Islet of Langerhans (tissue), 1 donor: ENCODE results near the gene RNF208.

Source experiments
- FAIRE-seq: peaks from one replicate; lab custom pipeline; 2011; peaks lifted over from hg19 to GRCh38; lab: Jason Lieb, UNC

RNF208 gene

DNA sequence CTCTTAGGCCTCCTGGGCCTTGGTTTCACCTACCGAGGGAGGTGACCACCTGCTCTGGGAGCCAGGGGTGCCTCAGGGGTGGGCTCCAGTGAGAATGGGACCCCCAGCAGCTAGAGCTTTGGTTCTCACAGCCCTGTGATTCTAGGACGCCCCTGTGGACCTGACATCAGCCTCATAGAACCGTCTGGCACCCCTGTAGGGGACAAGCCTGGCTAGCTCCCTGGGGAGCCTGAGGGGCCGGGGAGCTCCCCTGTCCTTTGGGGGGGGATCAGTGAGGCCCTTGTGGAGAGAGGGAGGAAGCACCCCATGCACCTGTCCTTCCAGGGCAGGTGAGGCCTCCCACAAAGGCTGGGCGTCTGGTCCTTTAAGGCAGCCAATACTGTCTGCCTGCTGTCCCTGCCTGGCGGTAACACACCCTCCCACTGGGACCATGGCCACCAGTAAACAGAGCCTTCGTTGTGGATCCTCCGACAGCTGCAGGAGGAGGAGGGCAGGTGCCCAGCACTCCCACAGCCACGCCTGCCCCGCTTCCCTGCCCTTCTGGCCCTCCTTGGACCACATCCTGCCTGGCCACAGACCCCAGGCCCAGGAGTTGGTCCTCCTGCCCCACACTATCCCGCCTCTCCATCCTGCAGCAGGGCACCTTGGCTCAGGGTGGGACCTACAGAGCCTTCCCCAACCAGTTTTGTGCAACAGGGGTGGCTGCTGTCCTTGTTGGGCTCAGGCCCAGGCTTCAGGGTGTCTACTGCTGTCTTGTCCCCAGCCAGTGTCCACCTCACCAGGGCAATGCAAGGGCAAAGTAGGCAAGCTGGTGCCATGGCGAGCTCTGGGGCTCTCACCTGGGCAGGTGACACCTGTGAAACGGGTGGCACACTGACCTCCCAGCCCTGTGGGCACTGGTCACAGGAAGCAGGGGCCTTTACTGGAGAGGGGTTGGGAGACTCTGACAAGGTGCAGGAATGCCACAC is 16.0 kb upstream of the RNF208 start:
- FAIRE-seq = no peak

DNA sequence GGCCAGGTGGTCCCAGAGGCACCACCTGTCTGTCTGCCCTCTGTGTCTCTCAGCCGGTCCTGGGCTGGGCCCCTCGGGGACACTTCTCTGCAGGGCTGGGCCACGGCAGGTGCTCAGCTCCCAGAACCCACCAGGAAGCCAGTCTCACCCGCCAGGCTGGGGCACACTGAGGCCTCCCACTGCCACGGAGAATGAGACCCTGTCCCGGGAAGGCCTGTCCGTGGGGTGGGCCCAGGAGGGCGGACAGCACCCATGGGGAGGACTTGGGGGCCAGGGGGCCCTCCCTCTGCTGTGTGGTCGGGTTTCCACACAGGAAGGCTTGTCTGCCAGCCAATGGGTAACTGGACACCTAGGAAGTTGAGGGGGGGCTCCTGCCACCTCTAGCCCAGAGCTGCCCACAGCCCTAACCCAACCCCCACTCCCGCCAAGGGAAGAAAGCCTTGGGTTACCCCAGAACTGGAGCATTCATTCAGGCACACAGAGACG is 14.9 kb upstream of the RNF208 start:
- FAIRE-seq = no peak

DNA sequence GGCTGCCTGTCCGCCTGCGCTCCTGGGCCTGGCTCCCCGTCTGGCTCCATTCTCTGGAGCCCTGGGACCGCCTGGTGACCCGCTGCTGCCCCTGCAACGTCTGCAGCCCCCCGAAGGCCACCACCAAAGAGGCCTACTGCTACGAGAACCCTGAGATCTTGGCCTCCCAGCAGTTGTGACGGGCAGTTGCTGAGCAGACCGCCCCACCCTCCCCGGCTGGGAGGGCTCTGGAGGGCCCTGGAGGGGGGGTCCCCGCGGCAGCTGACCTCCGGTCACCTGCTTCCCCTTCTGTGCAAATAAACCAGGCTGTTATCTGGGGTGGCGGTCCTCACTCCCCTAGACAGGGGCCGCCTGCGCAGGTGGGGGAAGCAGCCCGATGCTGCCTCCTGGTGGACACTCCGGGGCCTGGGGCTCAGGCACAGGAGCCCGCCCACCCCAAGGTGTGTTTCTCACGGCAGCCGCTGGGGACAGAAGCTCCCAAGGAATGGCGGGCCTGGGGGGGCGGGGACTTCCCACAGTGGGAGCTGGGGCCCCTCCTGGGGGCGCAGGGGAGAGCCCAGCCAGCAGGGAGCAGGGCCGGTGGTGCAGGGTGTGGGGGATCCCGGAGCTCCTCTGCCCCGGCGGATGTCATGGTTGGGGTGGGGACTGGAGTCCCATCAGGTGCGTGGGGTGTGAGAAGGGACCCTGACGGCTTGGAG is 14.3 kb upstream of the RNF208 start:
- no peak for FAIRE-seq

DNA sequence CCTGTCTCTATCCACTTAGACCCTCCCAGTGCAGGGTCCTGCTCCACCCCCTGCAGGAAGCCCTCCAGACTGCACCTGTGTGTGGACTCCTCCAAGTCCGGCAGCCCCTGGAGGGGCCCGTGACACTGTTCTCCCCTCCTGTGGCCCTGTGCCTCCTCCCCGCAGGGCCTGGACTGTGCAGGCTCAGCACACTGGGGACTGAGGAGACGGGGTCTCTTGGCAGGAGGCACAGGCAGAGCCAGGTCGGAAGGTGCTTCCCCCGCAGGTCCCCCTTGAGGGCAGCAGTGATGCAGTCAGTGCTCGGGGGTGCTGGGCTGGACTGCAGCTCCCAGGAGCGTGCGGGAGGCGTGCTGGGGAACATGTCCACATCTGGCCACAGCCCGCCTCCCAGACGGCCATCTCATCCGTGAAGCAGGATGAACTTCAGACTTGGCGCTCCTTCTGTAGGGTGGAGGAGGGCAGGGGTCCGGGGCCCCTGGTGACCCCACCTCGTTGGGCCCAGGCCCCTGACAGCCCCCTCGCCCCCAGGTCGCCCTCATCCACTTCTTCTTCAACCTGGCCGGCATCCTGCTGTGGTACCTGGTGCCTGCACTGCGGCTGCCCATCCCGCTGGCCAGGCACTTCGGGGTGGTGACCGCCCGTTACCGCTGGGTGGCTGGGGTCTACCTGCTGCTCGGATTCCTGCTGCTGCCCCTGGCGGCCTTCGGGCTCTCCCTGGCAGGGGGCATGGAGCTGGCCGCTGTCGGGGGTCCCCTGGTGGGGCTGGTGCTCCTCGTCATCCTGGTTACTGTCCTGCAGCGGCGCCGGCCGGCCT is 13.6 kb upstream of the RNF208 start:
- no peak for FAIRE-seq

DNA sequence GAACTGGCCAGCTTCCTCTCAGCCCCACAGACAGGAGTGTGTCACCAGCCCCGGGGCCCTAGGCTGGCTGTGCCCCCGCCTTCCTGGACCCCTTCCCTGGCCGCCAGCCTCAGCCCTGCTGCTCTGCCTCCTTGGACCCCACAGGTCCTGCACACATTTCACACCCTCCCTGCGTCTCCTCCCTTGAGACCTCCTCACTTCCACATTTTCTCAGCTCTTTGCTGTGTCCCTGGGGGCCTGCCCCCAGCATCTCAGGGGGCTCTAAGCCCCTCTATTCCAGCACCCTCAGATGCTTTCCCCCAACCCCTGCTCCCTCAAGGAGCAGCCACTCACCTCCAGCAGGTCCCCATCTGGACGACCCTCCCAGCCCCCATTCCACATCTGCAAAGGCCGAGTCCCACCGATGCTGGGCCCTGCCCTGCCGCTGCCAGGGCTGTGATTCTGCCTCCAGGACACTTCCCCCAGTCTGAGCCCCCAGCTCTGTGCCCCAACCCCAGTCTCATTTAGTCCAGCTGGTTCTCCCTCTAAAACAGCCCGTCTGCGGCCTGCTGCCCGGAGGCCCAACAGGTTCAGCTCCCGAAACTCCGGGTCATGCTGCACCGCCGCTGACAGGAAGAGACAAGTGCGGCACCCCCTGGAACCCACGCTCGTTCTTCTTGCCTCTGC is 12.9 kb upstream of the RNF208 start:
- FAIRE-seq = no peak

DNA sequence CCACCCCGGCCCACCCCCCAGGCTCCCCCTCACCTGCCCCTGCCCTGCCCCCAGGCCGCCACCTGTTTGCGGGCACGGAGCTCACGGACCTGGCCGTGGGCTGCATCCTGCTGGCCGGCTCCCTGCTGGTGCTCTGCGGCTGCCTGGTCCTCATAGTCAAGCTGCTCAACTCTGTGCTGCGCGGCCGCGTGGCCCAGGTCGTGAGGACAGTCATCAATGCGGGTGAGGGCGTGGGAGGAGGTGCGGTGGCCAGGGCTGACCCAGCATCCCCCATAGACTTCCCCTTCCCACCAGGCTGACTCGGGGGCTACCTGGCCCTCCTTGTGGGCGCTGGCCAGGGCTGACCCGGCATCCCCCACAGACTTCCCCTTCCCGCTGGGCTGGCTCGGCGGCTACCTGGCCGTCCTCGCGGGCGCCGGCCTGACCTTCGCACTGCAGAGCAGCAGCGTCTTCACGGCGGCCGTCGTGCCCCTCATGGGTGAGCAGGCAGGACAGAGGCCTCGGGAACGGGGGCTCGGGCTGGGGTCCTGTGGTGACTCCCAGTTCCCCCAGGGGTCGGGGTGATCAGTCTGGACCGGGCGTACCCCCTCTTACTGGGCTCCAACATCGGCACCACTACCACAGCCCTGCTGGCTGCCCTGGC is 12.1 kb upstream of the RNF208 start:
- FAIRE-seq = no peak

DNA sequence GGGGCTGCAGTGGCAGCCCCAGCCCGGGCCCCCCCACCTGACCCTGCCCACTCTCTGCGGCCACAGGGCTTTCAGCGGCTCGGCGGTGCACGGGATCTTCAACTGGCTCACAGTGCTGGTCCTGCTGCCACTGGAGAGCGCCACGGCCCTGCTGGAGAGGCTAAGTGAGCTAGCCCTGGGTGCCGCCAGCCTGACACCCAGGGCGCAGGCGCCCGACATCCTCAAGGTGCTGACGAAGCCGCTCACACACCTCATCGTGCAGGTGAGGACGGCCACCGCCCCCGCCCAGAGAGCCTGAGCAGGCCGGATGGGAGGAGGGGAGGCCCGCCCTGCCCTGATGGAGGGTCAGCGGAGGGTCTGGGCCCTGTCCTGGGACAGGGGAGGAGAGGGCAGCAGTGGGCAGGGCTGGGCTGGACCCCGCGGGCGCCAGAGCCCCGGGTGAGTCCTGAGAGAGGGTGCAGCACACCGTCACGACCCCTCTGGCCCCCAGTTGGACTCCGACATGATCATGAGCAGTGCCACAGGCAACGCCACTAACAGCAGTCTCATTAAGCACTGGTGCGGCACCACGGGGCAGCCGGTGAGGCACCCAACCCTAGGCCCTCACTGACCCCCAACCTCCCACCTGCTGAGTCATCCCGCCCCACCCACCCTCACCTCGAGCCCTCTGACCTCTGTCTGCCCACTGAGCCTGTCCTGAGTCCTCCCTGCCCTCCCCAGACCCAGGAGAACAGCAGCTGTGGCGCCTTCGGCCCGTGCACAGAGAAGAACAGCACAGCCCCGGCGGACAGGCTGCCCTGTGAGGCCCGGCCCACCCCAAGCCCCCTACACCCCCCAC is 11.3 kb upstream of the RNF208 start:
- no peak for FAIRE-seq

DNA sequence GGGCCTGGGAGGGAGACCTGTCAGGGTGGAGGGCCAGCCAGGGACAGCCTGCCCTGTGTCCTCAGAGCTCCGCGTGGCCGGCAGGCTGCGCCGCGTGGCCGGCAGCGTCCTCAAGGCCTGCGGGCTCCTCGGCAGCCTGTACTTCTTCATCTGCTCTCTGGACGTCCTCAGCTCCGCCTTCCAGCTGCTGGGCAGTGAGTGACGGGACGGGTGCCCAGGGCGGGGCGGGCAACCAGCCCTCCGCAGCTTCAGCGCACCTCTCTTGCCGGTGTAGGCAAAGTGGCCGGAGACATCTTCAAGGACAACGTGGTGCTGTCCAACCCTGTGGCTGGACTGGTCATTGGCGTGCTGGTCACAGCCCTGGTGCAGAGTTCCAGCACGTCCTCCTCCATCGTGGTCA is 10.5 kb upstream of the RNF208 start:
- FAIRE-seq = no peak

DNA sequence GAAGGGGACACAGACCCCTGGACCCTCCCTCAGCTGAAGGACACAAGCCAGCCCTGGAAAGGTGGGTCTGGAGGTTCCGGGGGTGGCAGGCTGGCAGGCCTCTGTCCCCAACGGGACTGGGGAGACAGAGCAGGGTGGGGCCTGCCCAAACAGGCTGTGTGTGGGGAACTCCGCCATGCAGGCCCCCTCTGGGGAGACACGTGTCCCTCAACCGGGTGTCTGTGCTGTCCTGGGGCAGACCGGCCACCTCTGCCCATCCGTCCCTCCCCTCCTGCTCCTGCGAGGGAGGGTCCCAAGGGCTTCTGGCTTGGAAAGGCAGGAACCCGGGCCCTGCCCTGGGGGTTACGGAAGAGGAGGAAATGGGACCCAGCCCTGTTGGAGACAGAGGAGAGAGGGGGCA is 10.1 kb upstream of the RNF208 start:
- no peak for FAIRE-seq

DNA sequence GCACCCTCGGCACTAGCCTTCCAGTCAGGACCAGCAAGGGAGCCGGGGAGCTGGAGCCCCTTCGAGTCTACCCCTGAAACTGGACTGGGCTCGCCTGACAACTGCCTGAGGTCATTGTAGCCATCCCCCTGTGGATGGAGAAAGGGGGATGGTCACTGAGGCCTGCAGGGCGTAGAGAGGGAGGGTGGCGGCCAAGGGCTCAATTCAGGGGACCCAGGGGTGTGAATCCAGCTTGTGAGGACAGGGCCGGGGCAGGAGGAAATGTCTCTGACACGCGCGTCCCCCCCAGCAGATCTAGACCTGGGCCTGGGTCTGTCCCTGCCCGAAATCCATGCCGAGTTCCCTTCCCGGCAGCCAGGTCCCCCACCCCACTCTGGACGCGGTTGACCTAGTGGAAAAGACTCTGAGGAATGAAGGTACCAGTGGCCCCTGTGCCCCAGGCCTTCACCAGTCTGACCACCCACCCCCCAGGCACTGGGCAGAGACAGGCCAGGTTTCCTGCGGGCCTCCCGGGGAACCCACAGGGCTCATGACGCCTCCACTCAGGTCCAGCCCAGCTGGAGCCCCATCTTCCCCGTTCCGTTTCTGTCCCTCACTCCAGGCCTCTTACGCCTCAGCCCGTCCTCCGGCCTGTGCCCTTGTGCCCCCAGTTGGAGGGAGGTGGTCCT is 9.5 kb upstream of the RNF208 start:
- no peak for FAIRE-seq

DNA sequence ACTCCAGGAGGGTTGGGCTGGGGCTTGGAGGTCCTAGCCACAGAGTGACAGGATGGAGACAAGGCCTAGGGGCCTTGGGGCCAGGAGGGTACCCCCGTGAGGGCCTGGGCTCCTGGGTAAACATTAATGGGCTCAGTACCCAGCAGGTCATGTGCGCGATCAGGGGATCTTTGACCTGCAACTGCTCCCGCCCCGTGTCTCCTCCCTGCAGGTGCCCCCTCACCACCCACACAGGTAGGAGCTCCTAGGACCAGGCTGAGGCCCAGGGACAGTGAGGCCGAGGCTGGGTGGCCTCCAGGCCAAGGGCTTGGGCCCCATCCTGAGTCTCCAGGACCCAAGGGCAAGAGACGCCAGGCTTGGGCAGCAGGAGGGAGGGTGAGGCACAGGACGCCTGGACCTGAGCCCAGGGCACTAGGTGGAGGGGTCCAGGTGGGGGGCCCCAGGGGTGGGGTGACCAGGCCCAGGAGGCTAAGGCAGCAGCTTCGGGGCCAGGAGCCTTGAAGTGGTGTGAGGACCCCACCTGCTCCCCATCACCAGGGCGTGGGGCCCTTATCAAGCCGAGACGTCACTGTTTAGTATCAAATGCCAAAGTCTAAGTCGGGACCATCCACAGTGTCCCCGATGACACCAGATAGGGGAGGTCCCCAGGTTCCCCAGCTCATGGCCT is 8.8 kb upstream of the RNF208 start, which contains the start of gene SLC34A3:
SLC34A3 (plus strand) TSS at position 197 of the 667 bp plus-strand sequence. CDS start 802 bp downstream, outside the sequence.
- FAIRE-seq = no peak

DNA sequence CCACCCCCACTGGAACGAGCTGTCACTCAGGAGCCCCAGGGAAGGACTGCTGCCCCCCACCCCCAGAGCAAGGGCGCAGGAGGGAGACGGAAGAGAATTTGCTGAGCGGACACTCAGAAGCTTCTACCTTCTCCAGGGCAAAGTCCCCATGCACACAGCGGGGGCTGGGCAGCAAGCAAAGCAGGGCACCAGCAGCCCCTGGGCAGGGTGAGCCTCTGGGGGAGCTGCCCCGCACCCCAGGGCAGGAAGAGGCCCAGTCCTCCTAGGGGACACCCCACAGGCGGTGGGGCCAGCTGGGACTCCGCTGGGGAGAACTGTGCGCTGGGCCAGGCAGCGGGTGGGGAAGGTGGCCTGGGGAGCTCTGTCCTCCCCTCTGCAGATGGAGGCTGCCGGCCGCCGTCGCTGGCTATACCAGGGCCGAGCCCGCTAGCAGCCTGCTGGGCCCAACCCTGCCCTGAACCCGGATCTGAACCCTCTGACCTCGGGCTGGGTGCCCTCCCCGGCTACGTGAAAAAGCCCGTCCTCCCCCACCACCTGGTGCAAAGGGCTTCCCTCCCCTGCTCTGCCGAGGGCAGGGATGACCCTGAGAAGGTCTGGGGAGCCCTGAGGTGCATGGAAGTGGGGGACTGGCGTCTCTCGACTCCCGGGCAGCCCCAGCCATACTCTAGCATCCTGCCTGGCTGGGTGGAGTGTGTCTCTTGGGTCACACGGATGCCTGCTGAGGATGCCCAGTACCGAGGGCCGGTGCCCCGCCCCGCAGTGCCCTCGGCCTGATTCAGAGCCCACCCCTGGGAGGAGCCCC is 8.1 kb upstream of the RNF208 start:
- no peak for FAIRE-seq

DNA sequence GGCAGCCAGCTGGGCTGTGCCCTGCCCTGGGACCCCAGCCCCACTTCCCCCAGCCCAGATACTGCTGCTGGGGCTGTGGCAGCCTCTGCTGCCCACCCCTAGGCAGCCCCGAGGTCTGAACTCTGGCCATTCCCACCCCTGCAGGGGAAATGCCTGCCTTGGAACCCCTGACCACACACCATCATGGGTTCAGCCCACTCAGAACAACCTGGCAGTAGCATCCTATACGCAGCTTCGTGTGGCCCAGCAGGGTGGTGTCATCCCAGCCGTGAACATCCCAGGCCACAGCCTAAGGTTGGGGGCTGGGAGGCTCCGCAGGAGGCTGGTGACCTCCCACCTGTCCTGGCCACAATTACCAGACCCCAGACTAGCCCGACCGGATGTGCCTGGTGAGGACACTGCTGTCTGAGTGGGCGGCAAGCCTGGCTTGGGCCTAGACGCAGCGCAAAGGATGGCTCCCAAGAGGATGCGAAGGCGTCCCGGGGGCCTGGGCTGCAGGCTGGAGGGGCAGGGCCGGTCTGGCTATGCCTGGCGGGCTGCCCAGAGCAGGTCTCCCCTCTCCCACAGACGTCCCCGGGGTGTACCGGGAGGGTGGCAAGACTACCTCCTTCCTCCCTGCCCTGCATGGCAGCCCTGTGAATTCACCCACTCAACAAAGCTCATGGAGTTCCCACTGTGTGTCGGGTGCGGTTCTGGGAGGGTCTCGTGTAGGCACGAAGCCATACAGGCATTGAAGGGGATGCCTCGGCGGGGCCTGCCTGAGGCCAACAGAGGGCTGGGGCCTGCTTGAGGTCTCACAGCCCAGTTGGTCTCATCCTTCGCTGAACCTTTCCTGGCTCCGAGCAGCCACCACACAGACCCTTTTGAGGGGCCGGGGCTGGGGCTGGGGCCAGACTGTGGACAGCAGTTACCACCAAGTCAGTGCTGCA is 7.2 kb upstream of the RNF208 start:
- no peak for FAIRE-seq

DNA sequence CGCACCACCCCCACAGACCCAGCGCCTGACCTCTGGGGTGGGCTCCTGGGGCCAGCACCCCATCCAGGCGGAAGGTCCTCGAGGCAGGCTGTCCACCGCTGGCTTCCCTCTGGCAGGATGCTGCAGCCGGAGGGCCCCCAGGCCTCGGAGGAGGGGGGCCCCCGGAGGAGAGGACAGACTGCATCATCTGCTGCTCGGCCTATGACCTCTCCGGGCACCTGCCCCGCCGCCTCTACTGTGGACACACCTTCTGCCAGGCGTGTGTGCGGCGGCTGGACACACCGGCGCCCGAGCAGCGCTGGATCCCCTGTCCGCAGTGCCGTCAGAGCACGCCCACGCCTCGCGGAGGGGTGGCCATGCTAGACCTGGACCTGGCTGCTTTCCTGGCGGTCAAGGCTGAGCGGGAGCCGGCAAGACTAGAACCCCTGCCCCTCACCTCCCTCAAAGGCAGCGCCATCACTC is 6.5 kb upstream of the RNF208 start:
- no peak for FAIRE-seq

DNA sequence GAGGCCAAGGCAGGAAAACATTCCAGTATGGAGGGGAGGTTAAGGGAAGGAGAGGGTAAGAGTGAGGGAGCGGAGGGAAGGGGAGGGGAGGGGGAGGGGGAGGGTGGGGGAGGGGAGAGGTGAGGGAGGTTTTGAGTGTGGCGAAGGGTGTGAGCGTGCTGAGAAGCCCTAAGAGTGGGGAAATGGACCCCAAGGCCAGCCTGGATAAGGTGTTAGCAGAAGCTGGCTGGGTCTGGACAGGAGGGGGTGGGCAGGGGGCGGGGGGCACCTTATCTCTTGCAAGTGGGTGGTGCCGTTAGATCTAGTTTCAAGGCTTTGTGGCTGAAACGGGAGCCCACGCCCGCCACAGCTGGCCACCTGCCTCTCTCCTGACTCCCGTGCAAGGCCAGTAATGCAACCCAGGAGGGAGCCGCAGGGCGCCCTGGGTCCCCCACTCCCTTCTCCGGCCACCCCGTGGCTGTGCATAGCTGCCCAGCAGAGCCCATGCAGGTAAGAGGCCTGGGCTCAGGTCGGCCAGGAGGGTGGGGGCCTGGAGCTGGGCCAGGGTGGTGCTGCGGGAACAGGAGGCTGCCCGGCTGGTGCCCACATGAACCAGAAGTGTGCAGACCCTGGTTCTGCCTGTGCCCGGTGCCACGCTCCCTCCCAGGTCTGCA is 5.9 kb upstream of the RNF208 start:
- FAIRE-seq = no peak

DNA sequence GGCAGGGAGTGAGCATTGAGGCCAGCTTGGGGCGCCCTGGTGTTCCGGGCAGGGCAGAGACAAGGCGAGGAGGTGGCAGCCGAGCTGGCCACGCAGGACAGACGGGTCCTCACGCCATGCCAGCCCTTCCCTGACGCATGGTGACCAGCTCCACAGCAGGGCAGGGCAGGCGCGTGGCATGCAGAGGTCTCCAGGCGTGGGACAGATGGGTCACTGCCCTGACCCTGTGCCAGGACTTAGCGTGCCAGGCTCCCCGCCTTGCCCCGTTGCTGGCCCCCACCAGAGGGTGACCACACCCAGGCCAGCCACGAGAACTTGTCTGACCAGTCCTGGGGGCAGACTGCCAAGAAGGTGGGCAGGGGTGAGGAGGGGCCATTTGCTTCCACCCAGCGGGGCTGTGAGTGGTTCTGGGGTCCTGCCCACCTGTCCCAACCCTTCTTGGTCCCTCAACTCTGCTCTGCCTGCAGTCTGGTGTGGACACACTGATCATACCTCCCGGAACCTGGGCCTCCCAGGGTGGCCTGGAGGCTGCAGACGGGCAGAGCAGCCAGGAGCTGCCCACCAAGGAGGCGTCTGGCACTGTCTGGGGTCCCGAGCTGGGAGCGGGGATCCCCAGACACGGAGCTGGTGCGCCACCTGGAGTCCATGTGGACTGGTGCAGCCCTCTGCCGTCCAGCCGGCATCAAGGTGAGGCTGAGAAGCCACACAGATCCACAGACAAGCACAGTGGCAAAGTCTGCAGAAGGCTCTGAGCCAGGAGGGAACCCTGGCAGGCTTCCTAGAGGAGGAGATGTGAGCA is 5.2 kb upstream of the RNF208 start, which contains the start of gene RNF224:
RNF224 (plus strand) TSS at position 449 of the 799 bp plus-strand sequence. CDS start 834 bp downstream, outside the sequence.
- no peak for FAIRE-seq
